Measurements from ENCODE around the gene FANCD2OS.
A peak's percentile ranks its signal among the peaks of the same experiment; 100 is the strongest.
"Not testable (repeated sequence)": the region's sequence is repeated elsewhere in the genome, so short reads cannot be mapped to it uniquely, and the experiment has no call there.

The FANCD2OS gene

DNA sequence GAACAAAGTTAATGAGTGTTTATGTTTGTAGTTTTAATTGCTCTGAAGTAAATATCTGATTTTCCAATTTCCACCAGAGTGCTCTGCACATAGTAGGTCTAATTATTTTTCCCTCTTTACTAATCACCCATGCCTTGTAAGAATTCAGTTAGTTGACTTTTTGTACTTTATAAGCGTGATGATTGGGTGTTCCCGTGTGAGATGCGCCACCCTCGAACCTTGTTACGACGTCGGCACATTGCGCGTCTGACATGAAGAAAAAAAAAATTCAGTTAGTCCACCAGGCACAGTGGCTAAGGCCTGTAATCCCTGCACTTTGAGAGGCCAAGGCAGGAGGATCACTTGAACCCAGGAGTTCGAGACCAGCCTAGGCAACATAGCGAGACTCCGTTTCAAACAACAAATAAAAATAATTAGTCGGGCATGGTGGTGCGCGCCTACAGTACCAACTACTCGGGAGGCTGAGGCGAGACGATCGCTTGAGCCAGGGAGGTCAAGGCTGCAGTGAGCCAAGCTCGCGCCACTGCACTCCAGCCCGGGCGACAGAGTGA lies 33.0 kb upstream of the FANCD2OS start:
- Histone ChIP-seq H3K4me1 (peaks cover 37% of the 10 kb centered on the region), H3K4me2 (peak overlapping the region; percentile 87), H3K4me3 (peak overlapping the region; percentile 83; the same call in 1 of the 2 replicates), H3K9ac (no peak overlapping the region), H3K27ac (peak overlapping the region; percentile 92), H3K27me3 (no peaks in the 10 kb centered on the region), H3K9me3 (peaks cover 3% of the 10 kb centered on the region; the same call in 1 of the 2 replicates), H4K20me1 (peaks cover 41% of the 10 kb centered on the region), H3K36me3 (peaks cover 27% of the 10 kb centered on the region)
- TF ChIP-seq Cebpa-rat (IDR thresholded peaks at IDR 0.05): no peak

DNA sequence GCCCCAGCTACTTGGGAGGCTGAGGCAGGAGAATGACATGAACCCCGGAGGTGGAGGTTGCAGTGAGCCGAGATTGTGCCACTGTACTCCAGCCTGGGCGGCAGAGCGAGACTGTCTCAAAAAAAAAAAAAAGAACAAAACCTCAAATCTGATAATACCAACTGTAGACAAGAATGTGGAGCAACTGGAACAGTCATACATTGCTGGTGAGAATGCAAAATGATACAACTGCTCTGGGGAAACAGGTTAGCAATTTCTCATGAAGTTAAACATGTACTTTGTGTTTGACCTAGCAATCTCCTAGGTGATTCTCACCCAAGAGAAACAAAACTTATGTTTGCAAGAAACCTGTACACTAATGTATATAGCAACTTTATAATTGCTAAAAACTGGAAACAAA lies 29.1 kb upstream of the FANCD2OS start:
- Histone ChIP-seq H3K4me1 (peaks cover 3% of the 10 kb centered on the region; the same call in 1 of the 2 replicates), H3K9me3 (peaks cover 3% of the 10 kb centered on the region; the same call in 1 of the 2 replicates), H3K36me3 (no peaks in the 10 kb centered on the region), H4K20me1 (peaks cover 2% of the 10 kb centered on the region; the same call in 1 of the 2 replicates), H3K27ac (no peak overlapping the region), H3K4me3 (no peak overlapping the region), H3K4me2 (no peak overlapping the region), H3K27me3 (no peaks in the 10 kb centered on the region), H3K9ac (no peak overlapping the region)
- TF ChIP-seq Cebpa-rat (IDR thresholded peaks at IDR 0.05): no peak

DNA sequence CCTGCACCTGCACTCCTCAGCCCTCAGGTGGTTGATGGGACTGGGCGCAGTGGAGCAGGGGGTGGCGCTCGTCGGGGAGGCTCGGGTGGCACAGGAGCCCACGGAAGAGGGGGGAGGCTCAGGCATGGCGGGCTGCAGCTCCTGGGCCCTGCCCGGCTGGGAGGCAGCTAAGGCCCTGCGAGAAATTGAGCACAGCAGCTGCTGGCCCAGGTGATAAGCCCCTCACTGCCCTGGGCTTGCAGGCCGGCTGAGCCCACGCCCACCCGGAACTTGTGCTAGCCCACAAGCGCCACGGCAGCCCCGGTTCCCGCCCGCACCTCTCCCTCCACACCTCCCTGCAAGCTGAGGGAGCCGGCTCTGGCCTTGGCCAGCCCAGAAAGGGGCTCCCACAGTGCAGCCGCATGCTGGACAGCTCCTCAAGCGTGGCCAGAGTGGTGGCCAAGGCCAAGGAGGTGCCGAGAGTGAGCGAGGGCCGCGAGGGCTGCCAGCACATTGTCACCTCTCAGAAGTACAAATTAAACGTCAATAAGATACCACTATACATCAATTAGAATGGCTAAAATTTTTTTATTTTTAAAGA lies 28.5 kb upstream of the FANCD2OS start:
- no peaks in the 10 kb centered on the region for H3K27me3 ChIP-seq
- H3K4me1 ChIP-seq: peaks cover 3% of the 10 kb centered on the region; the same call in 1 of the 2 replicates
- no peak for TF ChIP-seq Cebpa-rat (IDR thresholded peaks at IDR 0.05)
- no peak overlapping the region for H3K9ac ChIP-seq
- no peak overlapping the region for H3K4me3 ChIP-seq
- H3K4me2 ChIP-seq: no peak overlapping the region
- no peaks in the 10 kb centered on the region for H4K20me1 ChIP-seq
- peaks cover 3% of the 10 kb centered on the region; the same call in 1 of the 2 replicates for H3K9me3 ChIP-seq
- H3K36me3 ChIP-seq: no peaks in the 10 kb centered on the region
- no peak overlapping the region for H3K27ac ChIP-seq

DNA sequence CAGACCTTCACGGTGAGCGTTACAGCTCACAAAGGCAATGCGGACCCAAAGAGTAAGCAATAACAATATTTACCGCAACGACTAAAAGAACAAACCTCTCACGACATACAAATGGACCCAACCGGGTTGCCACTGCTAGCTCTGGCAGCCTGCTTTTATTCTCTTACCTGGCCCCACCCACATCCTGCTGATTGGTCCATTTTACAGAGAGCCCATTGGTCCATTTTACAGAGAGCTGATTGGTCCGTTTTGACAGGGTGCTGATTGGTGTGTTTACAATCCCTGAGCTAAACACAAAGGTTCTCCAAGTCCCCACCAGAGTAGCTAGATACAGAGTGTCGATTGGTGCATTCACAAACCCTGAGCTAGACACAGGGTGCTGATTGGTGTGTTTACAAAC lies 27.8 kb upstream of the FANCD2OS start:
- H3K4me1 ChIP-seq, H3K27me3 ChIP-seq, H4K20me1 ChIP-seq, H3K4me3 ChIP-seq, H3K9ac ChIP-seq, H3K27ac ChIP-seq, H3K36me3 ChIP-seq, H3K4me2 ChIP-seq, H3K9me3 ChIP-seq: not testable (repeated sequence)

DNA sequence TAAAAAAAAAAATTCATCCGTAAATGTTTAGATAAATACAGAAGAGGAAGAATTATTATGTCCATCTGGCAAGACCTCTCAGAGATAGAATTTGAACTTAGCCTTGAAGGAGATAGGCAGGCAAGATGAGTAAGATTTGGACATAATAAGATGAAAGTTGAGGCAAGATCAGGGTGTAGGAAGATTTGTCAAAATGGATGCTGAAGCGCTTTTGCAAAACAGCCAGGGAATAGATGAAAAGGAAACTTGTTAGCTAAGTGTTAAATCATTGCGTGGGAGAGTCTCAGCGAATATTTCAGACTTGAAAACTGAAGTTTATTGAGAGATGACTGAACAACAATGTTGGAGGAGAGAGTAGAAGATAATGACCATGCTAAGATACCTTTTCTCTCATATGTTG lies 14.7 kb upstream of the FANCD2OS start:
- H3K27ac ChIP-seq: no peak overlapping the region
- peaks cover 8% of the 10 kb centered on the region for H3K4me1 ChIP-seq
- H3K9me3 ChIP-seq: no peaks in the 10 kb centered on the region
- H3K36me3 ChIP-seq: peaks cover 91% of the 10 kb centered on the region
- no peak overlapping the region for H3K4me3 ChIP-seq
- H3K4me2 ChIP-seq: no peak overlapping the region
- H3K9ac ChIP-seq: no peak overlapping the region
- no peak for TF ChIP-seq Cebpa-rat (IDR thresholded peaks at IDR 0.05)
- H4K20me1 ChIP-seq: peaks cover 87% of the 10 kb centered on the region
- no peaks in the 10 kb centered on the region for H3K27me3 ChIP-seq

DNA sequence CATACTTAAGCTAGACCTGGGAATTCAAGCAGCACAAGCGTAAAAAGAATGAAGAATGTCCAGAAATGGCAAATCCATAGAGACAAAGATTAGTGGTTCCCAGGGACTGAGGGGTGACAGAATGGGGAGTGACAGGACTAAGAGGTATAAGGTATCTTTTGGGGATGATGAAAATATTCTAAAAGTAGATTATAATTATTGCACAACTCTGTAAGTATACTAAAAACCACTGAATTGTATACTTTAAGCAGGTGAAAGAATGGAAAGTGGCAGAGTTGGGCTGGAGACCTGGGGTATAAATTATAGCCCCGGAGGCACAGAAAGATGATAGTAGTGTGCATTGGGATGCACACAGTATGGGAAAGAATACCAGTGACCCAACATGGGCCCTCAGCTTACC lies 13.0 kb upstream of the FANCD2OS start:
- Histone ChIP-seq H3K4me3 (no peak overlapping the region), H4K20me1 (peaks cover 96% of the 10 kb centered on the region), H3K27me3 (no peaks in the 10 kb centered on the region), H3K36me3 (peaks cover 78% of the 10 kb centered on the region), H3K4me1 (peaks cover 24% of the 10 kb centered on the region), H3K4me2 (no peak overlapping the region), H3K9me3 (no peaks in the 10 kb centered on the region), H3K9ac (no peak overlapping the region), H3K27ac (no peak overlapping the region)
- peak; percentile 40; the same call in 1 of the 2 replicates for TF ChIP-seq Cebpa-rat (IDR thresholded peaks at IDR 0.05)

DNA sequence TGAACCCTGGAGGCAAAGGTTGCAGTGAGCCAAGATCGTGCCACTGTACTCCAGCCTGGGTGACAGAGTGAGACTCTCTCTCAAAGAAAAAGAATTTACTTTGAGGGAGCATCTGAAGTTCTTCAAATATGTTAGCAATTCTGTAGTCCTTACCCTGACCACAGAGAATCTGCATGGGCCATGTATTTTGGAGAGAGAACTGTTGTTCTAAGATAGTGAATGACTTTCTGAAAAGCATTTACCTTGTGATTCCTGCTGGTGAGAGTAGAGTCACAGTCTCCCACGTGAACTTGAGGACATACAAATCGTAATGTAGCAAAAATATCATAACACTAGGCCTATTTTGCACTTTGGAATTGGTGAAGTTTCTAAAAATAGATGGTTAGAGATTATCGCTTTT lies 11.3 kb upstream of the FANCD2OS start:
- no peak overlapping the region for H3K4me3 ChIP-seq
- H3K27me3 ChIP-seq: no peaks in the 10 kb centered on the region
- H3K9ac ChIP-seq: no peak overlapping the region
- no peak for TF ChIP-seq Cebpa-rat (IDR thresholded peaks at IDR 0.05)
- H3K4me2 ChIP-seq: no peak overlapping the region
- peaks cover 61% of the 10 kb centered on the region for H3K36me3 ChIP-seq
- H3K27ac ChIP-seq: no peak overlapping the region
- H3K9me3 ChIP-seq: no peaks in the 10 kb centered on the region
- peaks cover 86% of the 10 kb centered on the region for H4K20me1 ChIP-seq
- H3K4me1 ChIP-seq: peaks cover 30% of the 10 kb centered on the region

GRCh38 chr3:10116928-10117327 lies 8.9 kb upstream of the FANCD2OS start:
- peak overlapping the region; percentile 84 for H3K4me3 ChIP-seq
- H3K27ac ChIP-seq: no peak overlapping the region
- peaks cover 62% of the 10 kb centered on the region for H4K20me1 ChIP-seq
- peaks cover 43% of the 10 kb centered on the region for H3K36me3 ChIP-seq
- H3K4me2 ChIP-seq: peak overlapping the region; percentile 97
- H3K9me3 ChIP-seq: no peaks in the 10 kb centered on the region
- peak overlapping the region; percentile 89 for H3K9ac ChIP-seq
- H3K4me1 ChIP-seq: peaks cover 30% of the 10 kb centered on the region
- no peak for TF ChIP-seq Cebpa-rat (IDR thresholded peaks at IDR 0.05)
- no peaks in the 10 kb centered on the region for H3K27me3 ChIP-seq

DNA sequence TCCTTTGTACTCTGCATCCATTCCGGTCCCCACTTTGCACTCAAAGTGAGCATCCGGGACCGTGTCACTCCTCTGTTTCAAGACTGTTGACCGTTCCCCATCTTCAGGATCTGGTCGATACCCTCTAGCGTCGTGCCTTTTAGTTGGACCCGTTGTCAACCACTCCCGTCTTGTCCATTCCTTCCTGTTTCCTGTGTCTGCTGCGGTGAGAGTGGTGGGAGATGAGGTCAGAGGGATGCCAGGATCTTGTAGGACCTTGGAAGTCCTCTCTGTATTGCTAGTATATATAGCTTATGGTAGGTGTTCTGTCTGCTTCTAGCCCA lies 8.0 kb upstream of the FANCD2OS start:
- H3K4me3 ChIP-seq: peak overlapping the region; percentile 84
- H3K9me3 ChIP-seq: no peaks in the 10 kb centered on the region
- H3K4me2 ChIP-seq: peak overlapping the region; percentile 97
- H3K9ac ChIP-seq: peak overlapping the region; percentile 89
- no peaks in the 10 kb centered on the region for H3K27me3 ChIP-seq
- peaks cover 54% of the 10 kb centered on the region for H4K20me1 ChIP-seq
- no peak for TF ChIP-seq Cebpa-rat (IDR thresholded peaks at IDR 0.05)
- H3K27ac ChIP-seq: peak overlapping the region; percentile 70
- H3K36me3 ChIP-seq: peaks cover 35% of the 10 kb centered on the region
- peaks cover 30% of the 10 kb centered on the region for H3K4me1 ChIP-seq

GRCh38 chr3:10115326-10116137 lies 7.5 kb upstream of the FANCD2OS start, which contains the start of gene BRK1:
Gene BRK1 (plus strand): TSS chr3:10115675. CDS start chr3:10115702, 27 bp downstream.
- no peak for TF ChIP-seq Cebpa-rat (IDR thresholded peaks at IDR 0.05)
- H3K4me2 ChIP-seq: peak within 1 kb of the TSS; percentile 97

More at GRCh38 chr3:10115326-10116137, 7.5 kb upstream of the FANCD2OS start, which contains the start of gene BRK1:
- peaks cover 29% of the 10 kb centered on the region for H3K36me3 ChIP-seq
- H3K4me3 ChIP-seq: peak within 1 kb of the TSS; percentile 84
- H3K9me3 ChIP-seq: no peaks in the 10 kb centered on the region
- peak within 1 kb of the TSS; percentile 70 for H3K27ac ChIP-seq
- peaks cover 48% of the 10 kb centered on the region for H4K20me1 ChIP-seq
- peaks cover 30% of the 10 kb centered on the region for H3K4me1 ChIP-seq
- no peaks in the 10 kb centered on the region for H3K27me3 ChIP-seq
- H3K9ac ChIP-seq: peak within 1 kb of the TSS; percentile 89
